HepG2 (cell line): Measurements from ENCODE around the gene COL26A1. TPM values are rescaled to one million over a fixed set of nuclear protein-coding genes. Genes with fewer than 3 reads are reported as not detected.

Experiments used
- GABPA ChIP-seq, 2 experiments: IDR thresholded peaks; 2 replicates each; pipeline ENCODE4 v1.6.1; 2011 to 2016; ENCODE audit warnings: low read depth in 2 of 2, low read length in 1 of 2, missing biosample characterization in 1 of 2, missing genetic modification characterization in 1 of 2
- KDM5B ChIP-seq: sonication (generic); formaldehyde crosslinking; IDR thresholded peaks from 2 replicates; pipeline ENCODE4 v1.4.0; 2020; ENCODE audit warnings: missing genetic modification reagents, mild to moderate bottlenecking, borderline replicate concordance
- KMT2B ChIP-seq: IDR thresholded peaks from 2 replicates; pipeline ENCODE4 v1.6.1; 2016; ENCODE audit warnings: missing genetic modification reagents, missing compliant biosample characterization
- MXD4 ChIP-seq: IDR thresholded peaks from 2 replicates; pipeline ENCODE4 v1.6.1; 2016; ENCODE audit warnings: mild to moderate bottlenecking, missing biosample characterization, missing genetic modification reagents
- NFKB2 ChIP-seq: sonication (generic); formaldehyde crosslinking; IDR thresholded peaks from 2 replicates; pipeline ENCODE4 v1.4.0; 2020; ENCODE audit warnings: missing genetic modification reagents, borderline replicate concordance
- RELA ChIP-seq: sonication (generic); formaldehyde crosslinking; IDR thresholded peaks from 2 replicates; pipeline ENCODE4 v1.4.0; 2020; ENCODE audit warnings: missing genetic modification reagents
- TOPORS ChIP-seq: sonication (generic); formaldehyde crosslinking; IDR thresholded peaks from 2 replicates; pipeline ENCODE4 v1.8.0; 2023; ENCODE audit warnings: mild to moderate bottlenecking, missing genetic modification reagents
- ZFP36L2 ChIP-seq: sonication (generic); formaldehyde crosslinking; IDR thresholded peaks from 2 replicates; pipeline ENCODE4 v1.4.0; 2020; ENCODE audit warnings: missing genetic modification reagents
- ZKSCAN5 ChIP-seq: sonication (generic); formaldehyde crosslinking; IDR thresholded peaks from 2 replicates; pipeline ENCODE4 v1.5.1; 2020; ENCODE audit warnings: mild to moderate bottlenecking, missing genetic modification reagents
- ZNF276 ChIP-seq: sonication (generic); formaldehyde crosslinking; IDR thresholded peaks from 2 replicates; pipeline ENCODE4 v1.4.0; 2020; ENCODE audit warnings: mild to moderate bottlenecking, low read depth, missing genetic modification reagents
- ZNF326 ChIP-seq: sonication (generic); formaldehyde crosslinking; IDR thresholded peaks from 2 replicates; pipeline ENCODE4 v1.4.0; 2020; ENCODE audit warnings: missing genetic modification reagents, borderline replicate concordance
- ZNF431 ChIP-seq: sonication (generic); formaldehyde crosslinking; IDR thresholded peaks from 2 replicates; pipeline ENCODE4 v1.9.0; 2022; ENCODE audit warnings: missing genetic modification reagents, low read depth, mild to moderate bottlenecking, borderline replicate concordance
- ZNF468 ChIP-seq: sonication (generic); formaldehyde crosslinking; IDR thresholded peaks from 2 replicates; pipeline ENCODE4 v1.8.0; 2022; ENCODE audit warnings: mild to moderate bottlenecking, moderate library complexity, missing genetic modification reagents
- ZNF646 ChIP-seq: sonication (generic); formaldehyde crosslinking; IDR thresholded peaks from 2 replicates; pipeline ENCODE4 v1.9.0; 2021; ENCODE audit warnings: mild to moderate bottlenecking, missing genetic modification reagents
- ZNF883 ChIP-seq: sonication (generic); formaldehyde crosslinking; IDR thresholded peaks from 2 replicates; pipeline ENCODE4 v1.5.1; 2020; ENCODE audit warnings: mild to moderate bottlenecking, missing genetic modification reagents; ENCODE audit errors: not compliant biosample characterization
- ZNF891 ChIP-seq: sonication (generic); formaldehyde crosslinking; IDR thresholded peaks from 2 replicates; pipeline ENCODE4 v1.5.0; 2020; ENCODE audit warnings: mild to moderate bottlenecking, missing genetic modification reagents
- ZZZ3 ChIP-seq: sonication (generic); formaldehyde crosslinking; IDR thresholded peaks from 2 replicates; pipeline ENCODE4 v1.4.0; 2020; ENCODE audit warnings: missing genetic modification reagents, mild to moderate bottlenecking, borderline replicate concordance
- polyA plus RNA-seq, 8 experiments: library from polyadenylated mRNA; depleted of rRNA in 3 of 8; stranded (reverse) in 7 of 8; unstranded in 1 of 8; fragments of >200 nt; fragmentation: Illumina TruSeq in 4 of 8; extraction: Trizol in 4 of 8; gene quantifications; 2 replicates each; pipeline versions ENCODE4 v1.2.1 to v1.2.3, GENCODE V29; 2011 to 2016; ENCODE audit warnings: low read depth in 4 of 8, missing spikeins in 1 of 8, mixed read lengths in 1 of 8; ENCODE audit not compliant: insufficient read depth in 1 of 8
- total RNA-seq, 5 experiments: library from RNA; depleted of rRNA; stranded (reverse); fragments of >200 nt; fragmentation: Illumina TruSeq; extraction: Trizol; gene quantifications; 2 replicates each; pipeline ENCODE4 v1.2.3, GENCODE V29; 2016; ENCODE audit warnings: low read depth in 1 of 5

COL26A1 gene
- total and polyA plus RNA-seq, 2 of the 13 experiments (the other 11 are each of a cell fraction or from before 2014, with no cell fraction given), result 7.8 to 9.2 TPM

GRCh38 chr7:101386558-101387231 lies 24.0 kb downstream of the COL26A1 start (continued):
- TF ChIP-seq ZNF276 (CRISPR knock-in tag) (no peak), ZNF326 (CRISPR knock-in tag) (no peak), NFKB2 (peak; percentile 39; the same call in 1 of the 2 replicates), TOPORS (CRISPR knock-in tag) (no peak), ZZZ3 (CRISPR knock-in tag) (no peak), GABPA (IDR thresholded peaks at IDR 0.05; ENCODE audit: low read depth, low read length) (no peak), GABPA (CRISPR knock-in tag; IDR thresholded peaks at IDR 0.05; ENCODE audit: low read depth) (no peak), MXD4 (CRISPR knock-in tag) (no peak), KMT2B (CRISPR knock-in tag) (0 out of 2 replicates have a peak, but pooled peaks have one; percentile 51), ZNF891 (CRISPR knock-in tag) (no peak), ZNF431 (CRISPR knock-in tag) (no peak; the same call in 1 of the 2 replicates), ZNF646 (CRISPR knock-in tag) (peak; percentile 70; the same call in 1 of the 2 replicates), RELA (CRISPR knock-in tag) (no peak), KDM5B (peak; percentile 59; the same call in 1 of the 2 replicates), ZNF883 (no peak), ZFP36L2 (CRISPR knock-in tag) (peak; percentile 20; the same call in 1 of the 2 replicates), ZNF468 (CRISPR knock-in tag) (no peak), ZKSCAN5 (CRISPR knock-in tag) (no peak)
